ENCODE results near the gene SF3A1.
"Not testable (repeated sequence)": the region's sequence is repeated elsewhere in the genome, so short reads cannot be mapped to it uniquely, and the experiment has no call there.

SF3A1 gene

DNA sequence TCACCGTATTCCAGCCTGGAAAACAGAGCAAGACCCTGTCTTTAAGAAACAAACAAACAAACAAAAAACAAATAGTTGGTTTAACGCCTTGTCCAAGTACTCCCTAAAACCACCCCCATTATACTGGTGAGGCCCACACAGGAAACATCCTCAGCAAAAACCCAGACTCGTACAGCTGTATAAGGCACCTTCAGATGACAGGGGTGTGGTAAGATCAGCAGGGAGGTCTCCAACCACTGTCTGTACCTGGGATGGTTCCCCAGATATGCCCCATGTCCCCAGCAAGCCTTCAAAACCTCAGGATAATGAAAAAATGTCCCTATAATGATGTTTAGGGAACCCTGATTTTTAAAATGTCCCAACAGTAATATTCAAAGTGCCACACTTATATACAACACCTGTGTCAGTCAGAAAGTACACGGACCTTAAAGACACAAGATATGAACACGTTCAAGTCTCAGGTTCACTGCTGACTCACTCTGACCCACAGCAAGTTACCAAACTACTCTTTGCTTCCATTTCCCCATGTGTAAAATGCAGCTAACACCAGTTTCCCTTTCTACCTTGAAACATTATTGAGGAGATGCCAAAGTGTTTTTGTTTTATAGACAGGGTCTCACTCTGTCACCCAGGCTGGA is 9.3 kb downstream of the SF3A1 start:
- DNase-seq, result no peak

DNA sequence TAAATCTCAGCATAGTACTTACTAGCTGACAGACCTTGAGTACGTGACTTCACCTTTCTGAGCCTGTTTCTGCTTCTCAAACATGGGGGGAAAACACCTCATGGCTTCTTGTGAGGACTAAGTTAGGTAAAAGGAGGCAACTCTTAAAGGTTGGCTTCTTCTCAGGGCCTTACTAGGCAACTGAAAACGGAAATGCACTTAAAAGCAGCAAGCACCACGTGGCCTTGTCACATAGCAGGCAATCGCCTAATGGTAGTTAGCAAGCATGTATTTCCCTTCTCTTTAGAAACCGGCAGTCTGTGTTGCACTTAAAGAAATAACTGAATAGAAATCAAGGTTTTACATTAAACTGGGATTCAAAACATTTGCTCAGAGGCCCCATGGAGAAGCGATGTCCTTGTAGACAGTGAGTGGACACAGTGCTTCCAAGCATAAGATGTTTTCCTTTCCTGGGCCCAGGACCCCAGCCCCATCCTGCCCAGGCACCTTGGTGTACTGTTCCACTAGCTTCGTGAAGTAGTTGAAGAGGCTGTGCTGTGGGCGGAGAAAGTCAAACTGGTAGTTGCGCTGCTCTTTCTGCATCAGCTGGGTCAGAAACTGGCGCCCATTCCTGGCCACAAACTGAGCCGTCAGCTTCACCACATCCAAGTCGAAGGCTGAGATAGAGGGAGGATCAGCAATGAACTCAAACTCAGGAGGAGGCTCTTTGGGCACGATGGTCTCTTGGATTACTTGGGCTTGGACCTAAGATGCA is 12.1 kb downstream of the SF3A1 start:
- no peak for DNase-seq

DNA sequence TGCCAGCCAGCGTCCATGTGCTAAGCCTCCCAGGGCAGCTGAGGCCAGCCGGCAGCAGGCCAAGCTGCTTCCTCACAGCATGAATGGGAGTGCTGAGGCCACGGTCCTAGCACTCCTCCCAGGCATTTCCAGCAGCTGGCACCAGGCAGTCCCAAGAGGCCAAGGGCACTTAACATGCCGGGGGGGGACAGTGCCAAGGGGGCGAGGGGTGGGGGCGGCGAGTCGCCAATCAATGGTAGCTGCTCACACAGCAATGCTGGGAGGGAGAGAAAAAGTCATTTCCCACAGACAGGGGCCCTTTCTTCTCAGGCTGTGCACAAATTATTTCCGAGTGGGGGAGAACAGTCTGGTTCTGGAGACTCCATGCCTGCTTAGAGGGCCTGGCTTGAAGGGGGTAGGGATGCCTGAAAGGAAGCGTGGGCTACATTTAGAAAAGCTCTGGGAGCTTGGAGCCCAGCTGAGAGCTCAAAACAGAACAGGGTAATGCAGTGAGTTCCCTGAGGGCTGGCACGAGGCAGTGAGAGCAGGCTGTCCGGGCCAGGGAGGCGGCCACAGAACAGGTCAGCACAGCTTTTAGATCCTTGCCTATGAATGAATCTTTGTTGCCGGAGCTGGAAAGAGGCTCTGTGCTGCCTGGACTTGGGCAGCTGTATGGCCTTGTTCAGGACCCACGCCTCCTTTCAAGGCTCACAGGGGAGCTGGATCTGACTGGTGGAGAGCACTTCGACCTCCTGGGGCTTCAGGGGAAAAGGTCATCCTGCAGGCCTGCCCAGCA is 15.6 kb downstream of the SF3A1 start:
- no peak for DNase-seq

DNA sequence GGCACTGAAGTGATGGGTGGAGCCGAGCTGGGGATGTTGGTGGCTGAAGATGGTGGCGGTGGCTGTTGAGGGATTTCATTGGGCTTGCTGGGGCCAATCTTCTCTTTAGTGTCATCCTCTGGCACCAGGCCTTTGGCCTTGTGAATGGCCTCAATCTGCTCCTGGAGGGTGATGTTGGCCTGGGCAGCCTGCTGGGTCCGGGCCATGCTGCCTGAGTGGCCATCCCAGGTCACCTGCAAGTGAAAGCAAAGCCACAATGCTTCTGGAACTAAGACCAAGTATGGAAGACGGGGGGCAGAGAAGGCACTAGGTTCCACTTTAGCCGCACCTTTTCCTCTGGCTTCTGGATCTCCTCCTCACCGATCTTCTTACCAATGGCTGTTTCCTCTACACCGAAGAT is 17.9 kb downstream of the SF3A1 start:
- DNase-seq, result no peak

DNA sequence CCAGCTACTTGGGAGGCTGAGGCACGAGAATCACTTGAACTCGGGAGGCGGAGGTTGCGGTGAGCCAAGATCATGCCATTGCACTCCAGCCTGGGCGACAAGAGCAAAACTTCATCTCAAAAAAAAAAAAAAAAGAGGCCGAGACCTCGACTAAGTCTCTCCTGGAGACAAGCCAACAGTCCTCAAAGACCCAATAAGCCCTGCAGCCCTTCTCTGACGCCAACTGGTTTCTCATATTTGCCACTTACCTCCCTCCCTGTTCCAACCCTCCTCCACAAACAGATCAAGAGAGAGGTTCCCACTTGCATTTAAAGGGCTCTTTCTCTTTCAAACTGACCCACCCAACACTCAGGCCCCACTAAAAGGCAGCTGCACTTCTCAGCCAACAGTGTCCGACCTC is 18.4 kb downstream of the SF3A1 start:
- not testable (repeated sequence) for DNase-seq

DNA sequence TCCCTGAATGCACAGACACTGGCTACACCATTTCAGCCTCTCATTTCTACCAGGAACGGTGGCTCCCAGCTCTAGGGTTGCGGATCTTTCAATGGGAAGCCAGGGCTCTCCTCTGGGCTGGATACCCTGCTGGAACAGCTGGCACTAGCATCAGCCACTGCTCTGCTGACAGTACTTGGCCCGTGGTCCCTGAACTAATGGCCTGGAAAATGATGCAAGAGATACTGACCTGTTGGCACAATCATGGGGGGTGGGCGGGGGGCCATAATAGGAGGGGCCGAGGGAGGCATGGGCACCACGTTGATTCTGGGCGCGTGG is 19.3 kb downstream of the SF3A1 start:
- DNase-seq, result no peak

DNA sequence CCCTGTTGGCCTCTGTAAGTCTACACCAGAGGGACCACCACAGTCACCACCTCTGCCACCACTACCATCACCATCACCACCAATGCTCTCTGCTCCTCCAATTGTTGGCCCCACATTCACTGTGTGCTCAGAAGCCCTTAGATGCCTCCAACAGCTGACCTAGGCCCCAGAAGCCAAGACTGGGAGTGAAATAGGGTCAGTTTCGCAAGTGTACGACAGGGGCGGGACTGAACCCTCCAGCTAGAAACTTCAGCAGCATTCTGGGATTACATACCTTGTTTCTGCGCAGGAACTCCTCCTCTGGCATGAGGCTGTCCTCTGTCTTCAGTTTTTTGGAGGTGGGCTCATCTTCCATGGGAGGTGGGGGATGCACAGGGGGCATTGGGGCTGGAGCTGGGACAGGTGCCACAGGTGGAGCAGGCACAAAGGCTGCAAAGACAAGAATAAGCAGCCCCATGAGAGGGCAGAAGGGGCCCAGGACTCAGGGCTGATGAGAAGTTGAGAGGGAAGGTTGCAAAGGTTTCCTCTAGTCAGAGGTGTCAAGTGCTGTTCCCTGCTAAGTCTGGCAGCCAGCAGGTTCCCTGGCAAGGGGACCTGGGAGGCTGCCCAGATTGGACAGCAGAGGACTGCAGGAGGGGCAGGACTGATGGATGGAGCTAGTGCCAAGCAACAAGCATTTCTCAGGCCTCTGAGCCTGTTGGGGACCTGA is 19.8 kb downstream of the SF3A1 start:
- DNase-seq, result no peak

DNA sequence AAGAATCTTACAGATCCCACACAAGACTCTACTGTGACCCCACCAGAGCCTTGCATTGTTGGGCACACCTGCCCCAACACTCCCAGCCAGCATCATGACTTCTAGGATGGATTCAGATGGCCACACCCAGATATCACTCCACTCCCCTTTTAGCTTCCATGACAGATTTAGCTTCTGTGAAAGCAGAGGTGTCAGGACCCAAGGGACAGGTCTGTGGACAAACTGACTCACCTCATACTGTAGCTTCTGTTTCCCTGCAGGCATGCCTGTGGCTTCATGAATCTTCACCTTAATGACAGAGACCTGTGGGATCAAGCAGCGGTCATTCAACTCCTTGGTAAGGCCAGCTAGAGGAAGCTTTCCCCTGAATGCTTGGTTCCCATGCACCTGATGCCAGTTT is 21.5 kb downstream of the SF3A1 start:
- no peak for DNase-seq

DNA sequence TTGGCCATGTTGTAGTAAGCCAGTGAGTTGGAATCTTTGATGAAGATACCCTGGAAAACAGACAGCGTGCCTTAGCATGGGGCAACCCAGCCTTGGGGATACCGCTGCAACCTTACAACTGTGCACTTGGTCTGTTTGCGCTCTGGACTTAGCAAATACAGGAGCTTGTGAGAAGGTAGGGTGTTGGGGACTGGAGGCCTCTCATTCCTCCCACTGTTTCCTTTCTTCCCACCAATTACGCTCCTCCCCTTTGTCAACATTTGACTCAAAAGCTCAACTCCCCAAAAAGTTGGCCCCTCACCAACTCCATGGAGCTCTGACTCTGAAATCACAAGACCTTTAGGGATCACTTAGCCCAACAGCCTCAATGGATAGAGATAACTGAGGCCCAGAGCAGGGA is 22.0 kb downstream of the SF3A1 start:
- no peak for DNase-seq

DNA sequence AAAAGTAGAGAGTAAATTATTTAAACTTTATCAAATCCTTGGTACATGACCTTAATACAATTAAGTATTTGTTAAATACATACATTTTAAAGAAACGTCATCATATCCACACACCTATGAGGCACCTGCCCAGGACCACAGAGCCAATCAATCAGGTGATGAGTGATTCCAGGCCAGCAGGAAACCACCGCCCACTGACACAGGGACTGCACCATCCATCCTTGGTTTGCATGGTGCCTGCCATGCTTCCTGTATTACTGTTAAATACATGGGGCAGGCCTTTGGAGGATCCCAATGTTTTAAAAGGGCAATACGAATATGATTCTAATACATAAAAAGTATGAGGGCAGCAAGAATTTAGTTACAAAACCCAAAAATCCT is 23.0 kb downstream of the SF3A1 start:
- no peak for DNase-seq

DNA sequence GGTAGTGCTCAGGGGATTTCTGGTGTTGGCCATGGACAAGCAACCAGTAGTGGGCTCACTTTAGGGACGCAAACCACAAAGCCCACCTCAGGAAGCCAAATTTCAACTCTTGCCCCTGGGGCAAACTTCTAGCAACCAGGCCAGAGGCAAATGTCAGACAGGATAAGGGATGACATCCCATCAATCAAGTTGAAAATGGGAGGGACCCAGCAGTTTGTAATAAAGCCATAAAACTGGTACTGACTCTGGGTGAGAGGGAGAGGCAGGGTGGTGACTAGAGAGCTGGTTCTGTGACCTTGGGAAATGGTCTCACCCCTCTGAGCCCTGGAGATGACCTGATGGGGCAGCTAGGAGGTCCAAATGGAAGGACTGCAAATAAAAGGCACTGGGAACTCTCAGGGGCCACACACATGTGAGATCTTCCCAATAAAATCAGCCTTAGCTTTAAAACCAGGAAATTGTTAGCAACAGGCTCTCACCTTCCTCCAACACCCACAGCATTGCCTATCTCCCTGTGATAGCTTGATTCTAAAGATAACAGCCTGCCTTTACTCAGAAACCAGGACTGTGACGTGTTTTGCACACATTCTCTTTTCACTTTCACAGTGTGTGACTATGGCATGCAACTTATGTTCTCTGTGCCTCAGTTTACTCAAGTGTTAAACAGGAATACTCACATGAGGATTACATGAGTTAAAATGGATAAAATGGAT is 23.5 kb downstream of the SF3A1 start:
- no peak for DNase-seq

DNA sequence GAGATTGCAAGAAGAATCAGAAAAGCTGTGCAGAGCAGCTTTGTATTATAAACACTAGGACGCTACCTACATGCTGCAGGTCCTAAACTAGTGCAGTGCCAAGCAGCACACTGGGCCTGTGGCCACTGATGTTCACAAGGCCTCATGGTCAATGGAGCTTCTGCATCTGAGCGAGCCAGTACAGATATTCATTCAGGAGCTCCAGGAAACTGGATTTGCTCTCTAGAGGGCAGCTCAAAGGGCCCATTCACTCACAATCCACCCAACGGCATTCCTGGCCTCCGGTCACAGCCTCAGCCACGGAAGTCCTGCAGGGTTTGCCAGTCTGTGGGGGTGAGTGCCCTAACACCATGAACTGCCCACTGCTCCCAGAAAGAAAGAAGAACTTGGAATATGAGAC is 24.1 kb downstream of the SF3A1 start:
- no peak for DNase-seq

DNA sequence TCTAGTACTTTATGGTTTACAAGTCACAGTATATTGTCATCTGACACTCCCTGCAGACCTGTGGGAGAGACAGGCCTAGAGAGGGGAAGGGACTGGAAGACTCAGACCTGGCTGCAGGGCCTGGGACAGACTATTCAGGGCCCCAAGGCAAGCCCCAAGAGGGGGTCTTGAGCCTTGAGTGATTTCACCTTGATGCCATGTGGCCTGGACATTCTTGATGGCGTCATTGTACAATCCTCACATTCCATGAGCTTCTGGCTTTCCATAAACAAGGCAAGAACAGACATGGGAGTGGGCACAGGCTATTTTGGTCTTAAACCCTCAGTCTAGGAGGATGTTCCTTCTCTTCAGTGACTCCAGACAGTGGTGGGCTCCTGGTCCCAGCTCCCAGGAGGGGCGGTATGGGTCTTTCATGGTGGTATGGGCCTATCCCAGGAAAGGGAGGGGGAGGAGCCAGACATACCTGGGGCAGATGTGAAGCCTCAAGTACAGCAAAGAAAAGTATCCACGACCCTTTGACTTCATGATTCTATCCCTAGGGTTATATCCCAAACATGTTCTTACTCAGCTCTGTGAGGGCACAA is 28.1 kb downstream of the SF3A1 start:
- DNase-seq, result no peak

DNA sequence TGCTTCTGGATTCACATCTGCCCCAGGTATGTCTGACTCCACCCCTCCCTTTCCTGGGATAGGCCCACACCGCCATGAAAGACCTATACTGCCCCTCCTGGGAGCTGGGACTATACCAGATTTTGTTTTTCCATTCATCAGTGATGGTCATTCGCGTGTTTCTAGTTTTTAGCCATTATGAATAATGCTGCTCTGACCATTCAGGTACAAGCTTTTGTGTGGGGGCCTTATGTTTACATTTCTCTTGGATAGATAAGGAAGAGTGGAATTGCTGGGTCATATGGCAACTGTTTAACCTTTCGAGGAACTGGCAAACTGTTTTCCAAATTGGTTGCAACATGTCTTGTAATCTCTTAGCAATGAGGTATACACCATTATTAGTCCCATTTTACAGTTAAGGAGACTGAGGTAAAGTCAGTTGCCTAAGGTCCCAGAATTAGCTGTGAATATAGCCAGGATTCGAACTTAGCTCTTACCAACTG is 28.8 kb downstream of the SF3A1 start:
- DNase-seq, result peak in 1 of 2 experiments; percentile 36

DNA sequence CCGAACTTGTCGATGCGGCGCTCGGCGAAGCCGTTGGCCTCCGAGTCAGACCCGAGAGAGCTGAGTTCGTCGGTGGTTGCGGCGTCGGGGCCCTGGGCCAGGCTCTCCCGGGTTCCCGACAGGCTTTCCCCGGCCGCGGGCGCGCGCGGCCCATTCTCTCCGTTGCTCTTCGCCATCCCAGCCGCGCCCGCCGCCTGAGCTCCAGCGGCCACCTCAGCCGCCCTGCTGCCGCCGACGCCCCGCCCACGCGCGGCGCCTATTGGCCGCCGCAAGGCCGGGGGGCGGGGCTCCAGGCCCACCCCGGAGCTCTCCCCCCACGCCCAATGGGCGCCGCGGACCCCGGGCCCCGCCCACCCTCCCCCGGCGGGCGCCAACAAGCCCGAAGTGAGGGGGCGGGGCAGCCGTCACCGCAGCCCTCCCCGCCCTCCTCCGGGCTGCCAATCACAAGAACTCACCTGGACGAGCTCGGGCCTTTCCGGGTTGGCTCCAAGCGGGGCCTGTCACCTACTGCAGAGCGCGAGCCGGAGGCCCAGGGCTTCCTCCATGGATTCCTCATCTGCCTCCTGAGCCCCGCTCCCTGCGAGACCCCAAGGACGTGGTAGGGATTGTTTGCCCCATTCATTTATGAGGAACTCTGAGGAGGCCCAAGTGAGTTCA is 29.9 kb downstream of the SF3A1 start, which contains the start of gene TBC1D10A:
Gene TBC1D10A (minus strand): TSS at position 236 of the 657 bp plus-strand sequence. CDS start 60 bp downstream, at position 176.
- DNase-seq, result peak; percentile 80 to 97

DNA sequence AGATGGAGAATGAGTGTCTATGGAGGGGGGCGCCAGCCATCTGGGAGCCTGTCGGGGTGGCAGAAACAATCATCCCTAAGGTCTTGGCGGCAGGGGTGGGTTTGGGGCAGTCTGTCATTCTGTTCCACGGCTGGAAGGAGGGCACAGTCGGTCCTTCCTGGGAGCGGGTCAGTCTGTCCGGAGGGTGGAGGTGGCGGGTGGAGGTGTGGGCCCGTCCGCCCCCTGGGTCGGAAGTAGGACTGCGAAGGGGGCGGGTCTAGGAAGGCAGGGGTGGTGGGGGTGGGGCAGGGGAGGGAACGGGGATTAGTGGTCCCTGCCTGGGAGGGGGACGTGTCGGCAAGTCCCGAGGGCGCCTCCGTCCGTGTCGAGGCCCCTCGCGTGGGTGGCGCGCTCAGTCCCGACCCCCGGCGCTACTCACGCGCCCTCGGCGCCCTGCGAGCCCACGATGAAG is 30.4 kb downstream of the SF3A1 start:
- DNase-seq, result peak in 1 of 2 experiments; percentile 54

DNA sequence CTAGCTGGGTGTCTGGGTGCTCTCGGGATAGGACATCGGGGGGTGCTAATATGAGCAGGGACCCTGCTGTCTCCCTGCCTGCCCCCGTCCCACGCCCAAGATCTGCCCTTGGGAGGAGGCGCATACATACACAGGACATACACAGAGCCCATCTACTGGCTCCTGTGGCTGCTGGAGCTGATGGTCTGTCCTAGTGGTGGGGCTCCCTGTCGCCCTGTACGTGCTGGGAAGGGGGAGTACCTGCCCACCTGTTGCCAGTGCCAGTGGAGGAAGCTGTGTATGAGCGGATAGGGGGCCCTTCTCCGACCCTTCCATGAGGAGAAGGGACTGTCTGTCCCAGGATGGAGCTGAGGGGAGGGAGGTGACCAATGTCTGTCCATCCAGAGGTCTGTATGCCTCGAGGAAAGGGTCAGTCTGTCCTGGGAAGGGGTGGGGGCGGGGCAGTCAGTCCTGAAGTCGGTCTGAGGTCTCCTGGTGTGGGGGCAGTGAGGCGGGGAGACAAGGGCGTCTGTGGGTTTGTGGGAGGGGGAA is 30.9 kb downstream of the SF3A1 start:
- peak in 1 of 2 experiments; percentile 25 for DNase-seq

DNA sequence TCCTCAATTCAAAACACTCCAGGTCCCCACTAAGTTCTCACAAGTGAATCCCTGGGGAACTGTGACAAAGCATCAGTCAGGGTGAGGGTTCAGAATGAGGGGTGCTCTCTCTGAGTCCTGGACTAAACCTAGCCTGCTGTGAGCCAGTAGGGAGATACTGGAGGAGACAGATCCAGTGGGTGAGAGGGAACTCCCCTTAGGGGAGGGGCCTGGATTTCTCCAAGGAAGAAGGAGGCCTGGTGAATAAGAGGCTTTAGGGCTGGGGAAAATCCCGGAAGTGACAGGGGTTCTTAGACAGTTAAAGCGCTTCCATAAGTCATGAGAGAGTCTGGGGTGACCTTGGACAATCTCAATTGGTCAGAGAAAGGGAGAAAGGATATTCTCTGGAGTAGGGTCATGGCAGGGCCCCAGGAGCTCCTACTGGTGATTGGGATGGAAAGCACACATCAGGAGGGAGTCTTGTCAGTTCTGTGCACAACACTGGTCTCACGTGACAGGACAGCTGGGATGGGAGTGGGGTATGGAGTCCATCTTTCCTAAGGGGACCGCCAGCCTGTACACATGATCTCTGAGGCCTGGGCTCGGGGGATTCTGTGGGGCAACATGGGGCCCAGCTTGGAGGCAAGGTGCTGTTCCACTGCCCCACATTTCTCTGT is 31.5 kb downstream of the SF3A1 start:
- DNase-seq, result no peak

DNA sequence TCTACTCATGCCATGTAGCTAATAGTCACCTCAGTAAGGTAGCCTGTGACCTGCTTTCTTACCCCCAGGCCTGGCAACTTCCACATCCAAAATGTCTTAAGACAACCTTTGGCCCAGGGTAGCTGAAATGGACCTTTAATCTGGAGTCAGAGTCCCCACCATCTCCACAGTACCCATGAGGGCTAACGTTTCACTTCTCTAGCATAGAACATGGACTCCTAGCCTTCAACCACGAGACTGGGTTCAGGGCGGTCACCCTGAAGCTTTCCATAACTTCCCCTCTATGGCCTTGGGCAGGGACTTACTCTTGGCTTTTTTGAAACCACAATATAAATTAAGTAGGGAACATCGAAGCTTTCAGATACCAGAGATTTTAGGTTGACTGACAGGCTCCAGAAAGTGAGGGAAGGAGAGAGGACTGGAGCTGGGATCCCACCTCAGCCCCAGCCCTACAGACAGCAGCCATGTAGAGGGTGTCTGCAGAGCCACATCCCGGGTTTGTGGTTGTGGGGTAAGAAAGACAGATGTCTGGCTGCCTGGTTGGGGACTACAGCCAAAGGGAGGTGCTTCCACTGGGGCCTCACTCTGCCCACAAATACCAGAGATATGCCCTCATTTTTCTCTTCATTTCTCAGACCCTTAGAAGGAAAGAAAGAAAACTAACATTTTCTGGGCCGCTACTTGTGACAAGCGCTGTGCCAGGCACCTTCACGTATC is 32.5 kb downstream of the SF3A1 start:
- DNase-seq, result no peak

DNA sequence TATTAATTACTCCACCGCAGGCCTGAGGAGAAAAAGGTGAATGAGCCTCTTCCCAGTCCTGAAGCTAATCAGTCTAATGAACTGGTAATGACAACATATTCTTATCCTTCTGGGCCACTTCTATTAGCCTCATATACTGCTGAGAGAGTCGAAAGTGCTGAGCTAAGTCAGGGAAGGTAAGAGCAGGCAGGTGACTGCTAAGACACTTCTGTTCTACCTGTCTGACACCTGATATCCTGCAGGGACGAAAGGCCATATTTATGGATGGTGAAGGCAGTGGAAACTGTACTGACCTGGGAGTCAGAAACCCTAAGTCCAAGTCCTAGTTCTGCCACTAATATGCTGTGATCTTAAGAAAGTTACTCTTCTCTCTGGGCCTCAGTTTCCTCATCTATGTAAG is 33.4 kb downstream of the SF3A1 start:
- no peak for DNase-seq
